ENCODE data around the gene TRANK1. TPM values are rescaled to one million over a fixed set of nuclear protein-coding genes. Genes with fewer than 3 reads are reported as not detected.

TRANK1 gene
- total RNA-seq, 6 experiments from 2014 or later: 1.00 to 3.0 (median 1.4) TPM

- Mint-ChIP-seq H3K27me3 (ENCODE audit: insufficient read depth) (peaks cover 10% of the 10 kb centered on the region), H3K9me3 (peaks cover 11% of the 10 kb centered on the region), H3K4me1 (ENCODE audit: low read depth) (no peaks in the 10 kb centered on the region), H3K27ac (no peak overlapping the region), H3K4me3 (no peak overlapping the region), H3K36me3 (ENCODE audit: low read depth) (peaks cover 10% of the 10 kb centered on the region)
- no peak for TF ChIP-seq CTCF (IDR thresholded peaks at IDR 0.05)
- DNase-seq: no peak
Observed at GRCh38 chr3:36920884-36921567, 23.8 kb downstream of the TRANK1 start.

- DNase-seq: no peak
- Mint-ChIP-seq H3K9me3 (peaks cover 11% of the 10 kb centered on the region), H3K27me3 (ENCODE audit: insufficient read depth) (peaks cover 10% of the 10 kb centered on the region), H3K4me1 (ENCODE audit: low read depth) (no peaks in the 10 kb centered on the region), H3K36me3 (ENCODE audit: low read depth) (peaks cover 10% of the 10 kb centered on the region), H3K27ac (no peak overlapping the region), H3K4me3 (no peak overlapping the region)
- TF ChIP-seq CTCF (IDR thresholded peaks at IDR 0.05): no peak
Observed at GRCh38 chr3:36919439-36920160, 25.3 kb downstream of the TRANK1 start.

- H3K4me1 Mint-ChIP-seq (ENCODE audit: low read depth): peaks cover 5% of the 10 kb centered on the region; the same call in 1 of the 2 replicates
- peaks cover 10% of the 10 kb centered on the region for H3K36me3 Mint-ChIP-seq (ENCODE audit: low read depth)
- TF ChIP-seq CTCF (IDR thresholded peaks at IDR 0.05): no peak
- no peak overlapping the region for H3K4me3 Mint-ChIP-seq
- peaks cover 11% of the 10 kb centered on the region for H3K9me3 Mint-ChIP-seq
- DNase-seq: no peak
- peaks cover 10% of the 10 kb centered on the region for H3K27me3 Mint-ChIP-seq (ENCODE audit: insufficient read depth)
- H3K27ac Mint-ChIP-seq: no peak overlapping the region
Observed at GRCh38 chr3:36918050-36918449, 26.8 kb downstream of the TRANK1 start.

DNA sequence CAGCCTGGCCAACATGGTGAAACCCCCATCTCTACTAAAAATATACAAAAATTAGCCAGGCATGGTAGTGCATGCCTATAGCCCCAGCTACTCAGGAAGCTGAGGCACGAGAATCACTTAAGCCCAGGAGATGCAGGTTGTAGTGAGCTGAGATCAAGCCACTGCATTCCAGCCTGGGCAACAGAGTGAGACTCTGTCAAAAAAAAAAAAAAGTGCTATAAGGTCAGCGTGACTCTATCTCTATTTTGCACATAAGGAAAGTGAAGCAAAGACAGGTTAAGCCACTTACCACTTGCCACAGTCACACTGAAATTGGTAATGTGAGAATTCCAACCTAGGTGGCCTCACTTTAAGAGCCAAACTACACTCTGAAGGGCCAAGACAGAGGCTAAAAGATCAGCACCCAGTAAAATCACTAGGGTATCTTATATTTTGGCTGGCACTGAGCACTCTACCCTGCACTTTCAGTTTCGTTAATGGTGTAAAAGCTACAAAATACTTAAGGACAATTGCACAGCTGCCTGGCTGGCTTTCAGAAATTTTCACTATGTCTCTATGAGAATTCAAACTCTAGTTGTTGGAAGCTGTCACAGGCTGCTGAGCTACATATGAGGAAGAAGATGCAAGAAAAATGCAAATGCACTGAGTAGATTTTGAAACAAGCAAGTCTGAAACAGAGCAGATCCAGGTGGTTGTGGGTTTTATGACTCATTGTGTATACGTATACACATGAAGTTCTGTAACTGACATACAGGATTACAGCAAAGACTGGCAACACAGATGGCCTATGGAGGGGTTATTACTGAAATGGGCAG, 32.7 kb downstream of the TRANK1 start:
- peaks cover 29% of the 10 kb centered on the region for H3K4me1 Mint-ChIP-seq (ENCODE audit: low read depth)
- DNase-seq: peak; percentile 31
- no peaks in the 10 kb centered on the region for H3K9me3 Mint-ChIP-seq
- no peak for TF ChIP-seq CTCF (IDR thresholded peaks at IDR 0.05)
- H3K4me3 Mint-ChIP-seq: peak overlapping the region; percentile 1; the same call in 1 of the 2 replicates
- no peak overlapping the region for H3K27ac Mint-ChIP-seq
- H3K27me3 Mint-ChIP-seq (ENCODE audit: insufficient read depth): peaks cover 4% of the 10 kb centered on the region
- no peaks in the 10 kb centered on the region for H3K36me3 Mint-ChIP-seq (ENCODE audit: low read depth)

- H3K36me3 Mint-ChIP-seq (ENCODE audit: low read depth): no peaks in the 10 kb centered on the region
- H3K4me3 Mint-ChIP-seq: no peak overlapping the region
- no peak overlapping the region for H3K27ac Mint-ChIP-seq
- peaks cover 37% of the 10 kb centered on the region for H3K4me1 Mint-ChIP-seq (ENCODE audit: low read depth)
- TF ChIP-seq CTCF (IDR thresholded peaks at IDR 0.05): no peak
- DNase-seq: no peak
- no peaks in the 10 kb centered on the region; the same call in none of the 2 replicates for H3K27me3 Mint-ChIP-seq (ENCODE audit: insufficient read depth)
- no peaks in the 10 kb centered on the region for H3K9me3 Mint-ChIP-seq
Observed at GRCh38 chr3:36909666-36910065, 35.2 kb downstream of the TRANK1 start.
